Right hindlimb (tissue), 1 donor: ENCODE data around the gene RNF207.

Experiments
- DNase-seq: peaks from one replicate; pipeline ENCODE4 v3.0.0-alpha.2; 2018

RNF207 gene, protein sequence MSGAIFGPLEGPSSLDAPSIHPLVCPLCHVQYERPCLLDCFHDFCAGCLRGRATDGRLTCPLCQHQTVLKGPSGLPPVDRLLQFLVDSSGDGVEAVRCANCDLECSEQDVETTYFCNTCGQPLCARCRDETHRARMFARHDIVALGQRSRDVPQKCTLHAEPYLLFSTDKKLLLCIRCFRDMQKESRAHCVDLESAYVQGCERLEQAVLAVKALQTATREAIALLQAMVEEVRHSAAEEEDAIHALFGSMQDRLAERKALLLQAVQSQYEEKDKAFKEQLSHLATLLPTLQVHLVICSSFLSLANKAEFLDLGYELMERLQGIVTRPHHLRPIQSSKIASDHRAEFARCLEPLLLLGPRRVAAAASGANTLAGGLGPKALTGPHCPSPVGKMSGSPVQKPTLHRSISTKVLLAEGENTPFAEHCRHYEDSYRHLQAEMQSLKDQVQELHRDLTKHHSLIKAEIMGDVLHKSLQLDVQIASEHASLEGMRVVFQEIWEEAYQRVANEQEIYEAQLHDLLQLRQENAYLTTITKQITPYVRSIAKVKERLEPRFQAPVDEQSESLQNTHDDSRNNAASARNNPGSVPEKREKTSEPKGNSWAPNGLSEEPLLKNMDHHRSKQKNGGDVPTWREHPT

DNA sequence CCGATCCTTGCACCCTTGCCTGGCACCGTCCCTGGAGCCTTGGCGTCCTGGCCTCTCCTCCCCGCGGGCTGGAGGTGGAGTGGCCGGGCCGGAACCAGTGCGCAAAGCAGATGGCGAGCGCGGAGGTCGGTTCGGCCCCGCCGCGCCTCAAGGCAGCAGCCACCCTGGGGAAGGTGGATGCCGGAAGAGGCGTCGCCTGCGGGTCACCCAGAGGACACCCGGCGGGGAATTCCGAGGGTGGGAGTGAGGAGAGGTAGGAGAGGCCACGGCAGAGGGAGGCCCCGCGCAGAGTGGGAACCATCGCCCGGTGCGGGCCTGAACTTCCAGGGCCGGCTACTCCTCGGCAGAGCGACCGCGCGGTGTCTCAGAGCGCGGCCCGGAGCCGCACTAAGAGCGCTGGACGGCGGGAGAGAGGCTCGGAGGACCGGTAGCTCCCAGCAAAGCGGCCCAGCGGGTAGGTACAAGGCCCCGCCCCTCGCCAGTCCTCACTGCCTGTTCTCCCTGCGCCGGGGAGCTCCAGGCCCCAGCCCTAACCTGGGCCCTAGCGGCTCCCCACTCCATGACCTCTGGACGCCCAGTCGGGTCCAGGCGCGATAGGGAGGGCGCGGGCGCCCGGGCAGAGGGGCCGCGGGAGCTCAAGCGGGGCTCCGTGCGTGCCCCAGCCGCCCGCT, at the start of gene RNF207:
Gene RNF207 (plus strand): TSS at position 271 of the 671 bp plus-strand sequence. CDS start 417 bp downstream, outside the sequence.
- DNase-seq, result peak; percentile 80

DNA sequence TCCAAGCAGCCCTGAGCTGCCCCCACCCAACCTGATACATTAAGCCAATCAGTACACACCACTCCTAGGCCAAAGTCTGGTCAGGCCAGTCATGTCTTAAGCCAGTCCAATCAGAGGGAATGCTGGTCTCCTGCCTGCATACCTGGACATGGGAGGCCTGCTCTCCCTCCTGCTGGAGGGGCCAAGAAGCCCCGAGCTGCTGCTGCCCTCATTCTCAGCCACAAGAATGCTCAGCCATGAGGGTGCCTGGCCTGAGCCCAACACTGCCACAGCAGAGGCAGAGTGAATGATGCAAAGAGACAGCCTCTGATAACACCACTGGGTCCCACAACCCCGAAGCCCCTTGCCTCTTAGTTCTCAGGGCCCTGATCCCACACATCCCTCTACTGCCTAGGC, 48.8 kb upstream of the RNF207 start:
- no peak for DNase-seq

DNA sequence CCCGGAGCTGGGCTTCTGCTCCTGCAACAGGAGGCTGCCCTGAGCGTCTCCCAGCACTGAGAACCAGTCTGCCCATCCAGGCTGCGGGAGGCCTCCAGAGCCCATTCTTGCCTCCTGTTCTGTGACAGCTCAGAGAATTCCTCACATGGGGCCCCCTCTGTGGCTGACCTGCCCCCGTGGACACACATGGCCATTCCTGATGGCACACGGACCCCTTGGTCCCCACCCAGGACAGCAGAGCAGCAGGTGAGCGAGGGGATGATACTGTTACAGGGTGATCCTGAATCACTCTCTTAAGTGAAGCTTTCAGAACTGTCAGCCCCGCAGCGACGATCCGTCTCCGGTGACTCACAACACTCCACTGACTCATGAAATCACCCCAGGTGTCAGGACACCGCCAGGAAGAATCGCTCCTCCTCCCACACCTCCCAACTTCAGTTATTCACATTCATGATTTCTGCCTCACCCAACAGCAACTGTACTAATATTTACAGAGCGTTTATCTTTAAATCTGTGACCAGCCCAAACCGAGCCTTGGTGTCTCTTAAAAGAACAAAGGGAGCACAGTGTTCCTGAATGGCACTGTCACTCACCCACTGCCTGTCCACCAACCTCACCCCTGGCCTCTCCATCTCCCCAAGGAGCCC, 48.3 kb upstream of the RNF207 start:
- DNase-seq, result no peak

DNA sequence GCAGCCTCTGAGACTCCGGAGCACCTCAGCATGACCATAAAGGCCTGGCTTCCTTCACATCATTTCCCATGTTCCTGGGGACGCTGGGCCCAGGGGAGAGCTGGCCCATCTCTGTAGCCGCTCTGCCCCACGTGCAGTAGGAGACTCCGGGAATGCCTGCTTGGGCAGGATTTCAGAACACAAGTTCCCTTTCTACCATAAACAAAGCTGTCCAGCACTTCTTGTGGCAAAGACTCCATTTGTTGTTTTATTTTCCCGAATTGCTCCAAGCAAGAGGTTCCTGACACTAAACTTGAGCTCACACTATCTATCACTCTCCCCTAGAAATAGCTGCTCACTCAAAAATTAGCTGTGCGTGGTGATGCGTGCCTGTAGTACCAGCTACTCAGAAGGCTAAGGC, 47.7 kb upstream of the RNF207 start:
- DNase-seq, result no peak

DNA sequence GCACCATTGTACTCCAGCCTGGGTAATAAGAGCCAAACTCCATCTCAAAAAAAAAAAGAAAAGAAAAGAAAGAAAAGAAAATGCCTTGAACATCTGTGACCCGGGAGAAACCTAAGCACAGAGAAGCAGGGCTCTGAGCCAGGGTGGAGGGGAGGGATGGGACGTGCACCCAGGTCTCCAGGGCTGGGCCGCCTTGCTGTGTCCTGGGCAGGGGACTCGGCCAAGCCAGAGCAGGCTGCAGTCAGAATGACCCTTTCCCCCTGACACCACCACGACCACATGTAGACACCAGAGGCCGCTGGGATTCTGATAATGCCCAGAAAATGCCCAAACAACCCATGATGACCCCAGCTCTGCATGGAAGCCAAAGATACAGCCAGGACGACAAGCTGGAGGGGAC, 43.6 kb upstream of the RNF207 start:
- DNase-seq, result no peak

DNA sequence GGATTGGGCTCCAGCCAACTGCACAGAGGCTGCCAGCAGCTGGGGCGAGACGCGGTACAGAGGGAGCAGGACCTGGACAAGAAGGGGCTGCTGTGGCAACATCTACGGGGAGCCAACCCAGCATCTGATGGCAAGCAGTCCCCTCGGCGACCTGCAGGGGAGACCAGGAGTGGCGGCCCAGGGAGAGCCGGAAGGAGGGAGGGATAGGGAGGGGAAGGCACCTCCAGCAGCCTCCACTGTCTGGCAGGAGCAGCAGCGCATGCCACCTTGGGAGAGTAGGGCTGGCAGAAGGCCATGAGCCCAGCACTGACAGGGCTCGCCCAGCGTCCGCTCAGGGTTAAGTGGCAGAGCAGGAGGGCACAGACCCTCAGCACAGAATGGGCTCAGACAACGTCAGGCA, 43.1 kb upstream of the RNF207 start:
- no peak for DNase-seq

DNA sequence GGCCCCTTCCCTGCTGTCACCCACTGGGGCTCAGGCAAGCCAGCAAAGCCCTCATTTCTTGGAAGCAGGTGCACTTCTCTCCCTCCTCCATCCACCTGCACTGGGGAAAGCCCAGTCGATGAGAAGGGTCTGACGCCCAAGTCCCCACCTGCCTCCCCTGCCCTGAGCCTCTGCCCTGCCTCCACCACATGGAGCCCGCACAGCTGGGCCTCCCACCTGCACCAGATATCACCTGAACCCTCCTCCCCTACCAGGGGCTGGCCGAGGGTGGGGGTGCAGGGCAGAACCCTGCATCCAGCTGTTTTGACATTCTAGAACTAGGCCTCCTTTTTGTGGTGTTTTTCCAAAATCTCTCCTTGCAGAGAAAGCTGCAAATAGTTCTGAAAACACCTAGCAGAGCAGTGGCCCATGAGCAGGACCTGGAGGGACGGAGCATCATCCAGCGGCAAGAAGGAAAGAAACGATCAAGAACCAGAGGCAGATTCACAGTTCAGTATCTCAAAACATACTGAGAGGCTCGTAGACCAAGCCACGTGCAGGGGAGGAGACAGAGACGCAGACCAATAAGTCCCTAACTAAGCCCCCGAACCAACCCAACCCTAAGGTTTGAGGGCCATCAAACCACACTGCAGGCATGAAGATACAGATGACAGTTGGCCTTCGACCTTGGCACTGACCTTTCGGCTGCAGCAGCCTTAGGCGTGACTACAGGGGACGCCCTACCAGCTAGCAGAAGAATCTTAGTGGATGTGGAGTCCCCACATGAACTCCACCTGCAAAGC, 42.5 kb upstream of the RNF207 start:
- no peak for DNase-seq

DNA sequence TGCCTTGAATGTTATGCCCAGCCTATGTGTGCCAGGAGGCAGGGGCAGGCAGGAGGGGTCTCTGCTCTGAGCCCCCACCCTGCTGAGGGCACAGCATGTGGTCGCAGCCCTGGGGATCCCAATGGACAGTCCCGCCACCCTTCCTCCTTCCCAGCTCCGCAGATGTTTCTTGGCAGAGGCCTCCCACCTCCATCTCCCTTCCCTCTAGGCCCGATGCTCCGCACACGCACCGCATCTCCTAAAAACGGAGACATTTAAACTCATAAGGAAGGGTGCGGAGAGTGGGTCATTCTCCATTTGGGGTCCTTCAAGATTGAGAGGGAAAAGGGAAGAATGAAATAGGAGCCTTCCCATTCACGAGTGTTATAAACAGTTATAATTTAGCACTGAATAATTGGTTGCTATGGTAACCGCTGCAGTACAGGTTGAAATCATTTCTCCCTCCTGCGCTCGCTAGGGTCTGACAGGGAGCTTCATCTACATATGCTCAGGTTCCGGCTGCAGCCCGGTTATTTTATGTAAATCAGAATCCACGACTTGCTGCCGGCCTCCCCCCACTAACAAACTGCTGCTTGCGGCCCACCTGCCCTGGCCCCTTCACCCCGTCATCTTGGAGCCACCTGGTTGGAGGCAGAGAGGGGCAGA, 41.8 kb upstream of the RNF207 start:
- no peak for DNase-seq

DNA sequence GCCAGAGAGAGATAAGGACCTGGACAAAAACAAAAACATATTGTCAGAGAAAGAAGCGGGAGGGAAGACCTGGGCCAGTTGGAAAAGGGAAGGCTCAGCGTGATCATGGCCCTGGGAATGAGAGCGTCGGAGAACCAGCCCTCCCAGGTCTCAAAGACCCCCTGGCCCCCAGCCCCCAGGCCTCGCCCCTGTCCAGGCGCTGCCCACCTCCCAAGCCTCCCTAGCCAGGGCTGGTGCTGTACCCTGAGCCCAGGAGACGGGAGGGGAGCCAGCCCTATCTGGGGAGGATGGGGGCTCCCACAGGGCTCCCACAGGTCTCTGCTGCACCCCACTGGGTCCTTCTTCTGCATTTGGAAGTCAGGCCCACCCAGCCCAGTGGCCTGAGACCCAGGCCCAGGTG, 40.9 kb upstream of the RNF207 start:
- no peak for DNase-seq

DNA sequence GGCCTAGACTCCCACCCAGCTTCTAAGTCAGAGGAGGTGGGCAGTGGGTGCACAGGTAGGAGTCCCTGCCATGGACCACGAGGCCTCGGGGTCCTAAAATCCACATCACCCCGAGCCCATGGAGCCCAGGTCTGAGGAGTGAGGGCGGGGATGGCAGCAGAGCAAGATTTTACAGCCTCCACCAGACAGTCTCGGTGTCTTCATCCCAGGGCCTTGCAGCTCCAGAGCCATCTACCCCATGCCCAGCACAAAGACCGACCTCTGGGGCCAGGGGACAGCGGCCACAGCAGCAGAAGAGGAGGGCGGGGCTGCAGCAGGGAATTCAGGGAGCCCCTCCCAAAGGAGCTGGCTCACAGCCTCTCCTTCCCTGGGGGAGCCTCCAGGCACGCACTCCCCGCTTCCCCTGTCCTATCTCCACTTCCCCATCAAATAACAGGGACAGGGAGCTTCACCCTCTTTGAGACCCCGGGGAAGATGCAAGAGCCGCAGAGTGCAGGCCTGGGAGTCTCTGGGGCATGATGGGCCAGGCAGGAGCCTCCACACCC, 40.4 kb upstream of the RNF207 start:
- DNase-seq, result no peak

DNA sequence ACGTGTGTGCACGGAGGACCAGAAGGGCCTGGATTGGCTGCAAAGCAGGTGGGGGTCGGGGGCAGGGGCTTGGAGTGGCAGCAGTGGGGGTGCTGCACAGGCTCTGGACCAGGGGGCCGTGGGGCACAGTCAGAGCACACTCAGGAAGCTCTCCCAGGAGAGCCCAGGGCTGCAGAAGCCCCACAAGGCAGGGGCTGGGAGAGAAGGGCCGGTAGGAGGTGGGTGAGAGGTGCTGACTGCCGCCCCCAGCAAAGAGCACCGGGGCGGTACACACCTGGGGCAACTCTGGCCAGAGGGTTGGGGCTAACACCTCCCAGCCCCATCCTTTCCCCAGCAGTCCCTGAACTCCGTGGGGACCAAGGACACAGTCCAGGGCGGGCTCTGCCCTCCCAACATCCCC, 39.7 kb upstream of the RNF207 start:
- DNase-seq, result no peak

DNA sequence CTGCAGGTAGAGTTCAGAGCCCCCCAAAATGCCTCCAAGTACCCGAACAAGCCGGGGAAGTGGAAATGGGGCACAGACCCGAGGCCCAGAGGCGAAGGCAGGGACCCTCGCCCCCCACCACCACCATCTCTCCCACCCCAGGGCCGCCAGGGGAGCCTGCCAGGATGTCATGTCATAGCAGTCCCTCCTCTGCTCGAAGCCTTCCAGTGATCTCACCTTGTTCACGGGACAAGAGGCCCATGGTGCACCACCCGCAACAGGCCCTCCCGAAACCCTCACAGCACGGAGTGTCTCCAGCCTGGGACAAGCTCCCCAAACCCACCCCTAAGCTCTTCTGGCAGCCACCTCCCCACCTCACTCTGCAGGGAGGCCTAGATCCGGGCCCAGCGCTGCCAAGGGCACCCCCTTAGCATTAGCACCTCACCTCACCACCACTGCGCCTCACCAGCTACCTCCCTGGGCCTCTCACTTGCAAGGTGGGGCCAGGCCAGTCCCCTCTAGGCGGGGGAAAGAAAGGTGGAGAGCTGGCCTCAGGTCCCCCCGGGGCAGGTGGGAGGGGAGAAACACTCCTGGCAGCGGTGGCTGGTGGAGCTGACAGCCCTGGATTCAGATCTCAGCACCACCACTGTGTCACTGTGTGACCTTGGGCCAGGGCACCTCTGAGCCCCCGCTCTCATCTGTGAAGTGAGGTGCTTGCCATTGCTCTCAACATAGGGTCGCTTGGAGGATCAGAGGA, 39.1 kb upstream of the RNF207 start:
- no peak for DNase-seq

DNA sequence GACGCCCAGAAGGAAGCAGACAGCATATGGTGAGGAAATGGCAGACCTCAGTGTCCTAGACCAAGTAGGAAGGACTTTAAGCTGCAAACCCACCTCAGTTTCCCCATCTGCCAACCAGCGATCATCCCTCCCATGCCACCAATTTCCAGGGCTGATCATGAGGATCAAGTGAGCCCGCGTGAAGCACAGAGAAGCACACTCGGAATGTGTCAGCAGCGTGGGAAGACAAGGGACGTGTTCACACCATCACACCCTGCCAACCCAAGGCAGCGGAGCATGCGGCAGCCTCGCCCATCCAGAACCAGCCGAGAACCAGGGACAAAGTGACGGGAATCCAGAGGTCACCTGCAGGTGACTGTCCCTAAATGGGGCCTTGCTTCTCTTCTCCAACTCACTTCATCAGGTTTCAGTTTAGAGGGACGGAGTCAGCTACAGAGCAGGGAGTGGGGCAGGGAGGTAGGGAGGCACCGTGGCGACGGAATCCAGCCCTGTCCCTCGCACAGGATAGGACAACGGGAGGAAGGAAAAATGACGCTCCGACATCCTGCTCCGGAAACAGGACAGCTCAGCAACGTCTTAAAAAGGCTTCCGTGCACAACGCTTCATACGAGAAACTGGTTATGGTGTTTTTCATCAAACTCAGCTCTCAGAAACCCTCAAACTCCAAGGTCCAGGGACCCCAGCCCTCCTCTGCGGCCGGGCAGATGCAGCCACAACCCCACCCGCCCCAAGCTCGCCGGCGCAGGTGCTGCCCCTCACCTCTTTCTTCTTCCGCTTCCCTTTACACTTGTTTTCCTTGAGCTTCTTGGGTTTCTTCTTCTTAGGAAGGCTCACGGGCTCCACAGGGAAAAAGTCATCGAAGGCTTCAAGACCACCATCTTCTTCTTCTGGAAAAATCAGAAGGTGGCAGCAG, 38.3 kb upstream of the RNF207 start:
- DNase-seq, result no peak

DNA sequence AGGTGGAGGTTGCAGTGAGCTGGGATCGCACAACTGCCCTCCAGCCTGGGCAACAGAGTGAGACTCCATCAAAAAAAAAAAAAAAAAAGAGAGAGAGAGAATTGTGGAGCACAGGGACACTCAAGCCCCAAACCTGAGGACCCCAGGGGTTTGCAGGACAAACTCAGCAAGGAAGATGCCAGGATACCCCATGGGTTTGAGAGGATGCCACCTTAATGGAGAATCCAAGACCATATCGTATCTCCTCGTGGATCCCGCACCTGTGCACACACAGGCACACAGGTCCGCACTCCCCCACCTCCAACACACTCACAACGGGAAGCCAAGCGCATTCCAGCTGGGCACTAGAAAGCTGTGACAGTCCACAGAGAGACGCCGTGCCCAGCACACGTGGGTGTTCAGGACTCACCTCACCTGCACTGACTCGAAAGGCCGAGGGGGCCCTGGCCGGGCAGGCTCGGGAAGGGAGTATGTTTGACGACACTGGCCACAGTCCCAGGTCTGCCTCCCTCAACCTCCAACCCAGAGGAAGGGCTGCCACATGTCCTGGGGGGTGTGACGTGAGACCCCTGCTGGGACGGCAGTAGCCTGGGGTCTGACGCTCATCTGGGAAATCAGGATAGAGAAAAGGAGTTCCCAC, 36.9 kb upstream of the RNF207 start:
- no peak for DNase-seq

DNA sequence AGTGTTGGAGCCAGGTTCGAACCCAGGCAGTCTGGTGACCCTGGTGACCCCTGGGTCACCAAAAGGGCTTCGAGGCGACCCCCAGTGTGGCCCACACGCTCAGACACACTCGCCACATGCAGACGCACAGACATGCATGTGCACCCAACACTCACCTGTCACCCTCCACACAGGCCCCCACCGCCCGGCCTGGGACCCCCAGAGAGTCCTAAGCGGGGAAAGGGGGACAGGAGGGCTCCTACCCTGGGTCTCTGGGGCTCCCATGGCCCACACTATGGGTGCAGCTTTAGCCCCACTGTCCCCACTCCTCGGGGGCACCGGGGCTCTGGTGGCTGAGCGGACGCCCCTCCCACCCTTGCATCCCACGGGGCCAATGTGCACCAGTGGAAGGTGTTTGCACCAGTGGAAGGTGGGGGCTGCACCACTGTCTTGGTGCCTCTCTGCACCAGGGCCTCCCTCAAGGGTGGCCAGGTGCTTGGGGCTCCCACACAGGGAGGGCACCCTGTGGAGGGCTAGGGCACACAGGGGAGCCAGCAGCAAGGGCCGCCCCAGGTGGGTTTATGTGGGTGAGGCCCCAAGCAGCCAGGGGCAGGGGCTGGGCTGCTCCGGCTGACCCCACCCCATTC, 35.7 kb upstream of the RNF207 start:
- DNase-seq, result no peak

DNA sequence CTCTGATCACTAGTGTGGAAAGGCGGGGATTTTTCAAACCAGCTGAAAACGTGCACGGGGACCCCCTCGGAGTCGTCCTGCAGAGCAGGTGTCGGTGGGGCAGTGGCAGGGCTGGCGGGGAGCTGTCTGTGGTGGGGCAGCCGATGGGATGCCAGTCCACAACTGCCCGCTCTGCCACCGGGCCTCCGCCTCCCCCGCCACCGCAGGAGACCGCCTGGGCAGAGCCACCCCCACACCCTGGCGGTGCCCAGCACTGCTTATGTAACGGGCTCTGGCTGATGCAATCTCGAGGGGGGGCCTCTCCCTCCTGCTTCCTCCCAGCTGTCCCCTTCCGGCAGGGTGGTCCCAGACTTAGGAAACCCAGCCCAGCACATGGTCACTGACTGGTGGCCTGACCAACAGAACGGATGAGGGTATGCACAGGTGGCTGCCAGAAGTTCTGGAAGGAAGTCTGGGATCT, 35.1 kb upstream of the RNF207 start:
- no peak for DNase-seq

DNA sequence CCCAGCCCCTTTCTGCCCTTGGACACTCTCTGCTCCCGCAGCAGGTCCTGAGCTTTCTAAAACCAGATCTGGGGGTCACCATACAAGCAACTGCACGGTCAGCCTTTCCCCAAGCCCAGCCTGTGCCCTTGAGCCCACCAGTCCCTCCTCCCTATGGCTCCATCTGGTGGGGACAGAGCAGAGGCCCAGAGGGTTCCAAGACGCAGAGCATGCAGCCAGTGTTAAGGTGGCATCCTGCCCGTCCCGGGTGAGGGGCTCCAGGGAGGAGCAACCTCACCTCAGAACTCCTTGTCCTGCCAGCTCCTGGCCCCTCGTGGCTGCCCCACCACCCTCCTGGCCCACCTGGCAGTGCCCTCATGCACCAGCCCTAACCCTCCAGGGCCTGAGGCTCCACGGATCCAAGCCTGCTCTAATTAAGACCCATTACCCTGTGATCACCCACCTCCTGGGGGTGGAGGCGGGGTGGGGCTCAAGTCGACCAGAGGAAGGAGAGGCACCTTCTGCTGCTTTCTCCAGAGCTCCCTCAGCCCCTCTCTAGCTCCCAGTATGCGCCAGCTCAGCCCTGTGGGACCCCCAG, 34.3 kb upstream of the RNF207 start:
- no peak for DNase-seq

DNA sequence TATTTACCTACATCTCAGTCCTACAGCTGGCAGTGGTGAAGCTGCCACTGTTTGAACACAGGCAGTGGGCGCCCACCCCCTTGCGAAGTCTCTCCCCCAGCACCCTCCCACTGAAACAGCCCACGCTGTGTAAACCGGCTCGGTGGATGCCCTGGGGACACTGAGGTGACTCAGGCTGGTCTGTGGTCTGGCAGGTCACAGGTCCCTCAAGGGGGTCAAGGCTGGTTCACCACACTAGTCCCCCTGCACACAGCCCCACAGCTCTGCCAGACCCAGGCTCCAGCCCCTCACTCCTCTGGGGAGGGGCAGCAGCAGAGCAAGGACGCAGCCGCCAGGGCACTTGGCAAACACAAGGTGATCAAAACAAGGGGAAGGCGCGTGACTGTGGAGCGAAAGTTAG, 33.4 kb upstream of the RNF207 start:
- DNase-seq, result no peak
